Measurements from ENCODE around the gene LHFPL2. TPM values are rescaled to one million over a fixed set of nuclear protein-coding genes. Genes with fewer than 3 reads are reported as not detected.

LHFPL2 gene
- total RNA-seq, 1 experiment from 2014 or later = 17.9 TPM

DNA sequence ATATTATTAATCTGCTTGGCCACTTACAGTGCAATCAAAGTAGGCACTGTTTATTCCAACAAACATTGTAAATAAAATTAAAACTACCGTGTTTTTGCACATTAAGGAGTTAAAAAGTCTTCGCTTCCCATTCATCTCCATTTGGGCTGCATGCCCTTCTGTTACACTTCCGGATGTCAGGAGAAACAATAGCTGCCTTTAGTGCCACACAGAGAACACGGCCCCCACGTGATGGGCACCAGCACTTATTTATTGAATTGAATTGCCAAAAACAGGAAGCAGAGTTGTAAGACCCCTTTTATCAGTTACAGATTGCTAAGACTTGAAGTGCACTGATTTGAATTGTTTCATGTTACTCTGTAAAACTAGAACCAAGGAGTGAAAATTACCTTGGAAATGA is 80.4 kb downstream of the LHFPL2 start:
- H3K27ac ChIP-seq (ENCODE audit: low read depth, low read length) = no peak overlapping the region
- H4K20me1 ChIP-seq (ENCODE audit: insufficient read depth) = no peaks in the 10 kb centered on the region
- no peak overlapping the region for H2AFZ ChIP-seq (ENCODE audit: low read depth, low read length, poor library complexity, severe bottlenecking)
- no peak overlapping the region for H3K4me3 ChIP-seq (replicated peaks in 1 of 2; ENCODE audit: low read depth in 1 of 2, low read length in 2 of 2)
- ATAC-seq (no peak), DNase-seq (ENCODE audit: low read depth, low spot score) (no peak)
- H3K36me3 ChIP-seq (ENCODE audit: control insufficient read depth in 1 of 2, insufficient read depth in 2 of 2, low read length in 2 of 2) = no peaks in the 10 kb centered on the region
- TF ChIP-seq, protein P1, sequence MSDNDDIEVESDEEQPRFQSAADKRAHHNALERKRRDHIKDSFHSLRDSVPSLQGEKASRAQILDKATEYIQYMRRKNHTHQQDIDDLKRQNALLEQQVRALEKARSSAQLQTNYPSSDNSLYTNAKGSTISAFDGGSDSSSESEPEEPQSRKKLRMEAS (IDR thresholded peaks at IDR 0.05) = no peak
- TF ChIP-seq YY1 (IDR thresholded peaks at IDR 0.05; ENCODE audit: extremely low read depth, insufficient replicate concordance, low read depth, low read length) (no peak), SRF (IDR thresholded peaks at IDR 0.05; ENCODE audit: low read depth) (no peak), JUND (IDR thresholded peaks at IDR 0.05) (no peak), SIN3A (IDR thresholded peaks at IDR 0.05; ENCODE audit: low read depth) (no peak), CEBPB (IDR thresholded peaks at IDR 0.05; ENCODE audit: low read depth) (no peak), ZFX (IDR thresholded peaks at IDR 0.05) (no peak), POLR2AphosphoS5 (IDR thresholded peaks at IDR 0.05; ENCODE audit: low read depth, low read length) (no peak), CBX3 (IDR thresholded peaks at IDR 0.05; ENCODE audit: low read depth) (no peak), SP1 (IDR thresholded peaks at IDR 0.05; ENCODE audit: low read depth) (no peak), ELF1 (IDR thresholded peaks at IDR 0.05; ENCODE audit: borderline replicate concordance, low read depth) (no peak), POLR2A (IDR thresholded peaks at IDR 0.05; ENCODE audit: borderline replicate concordance, extremely low read depth, insufficient read depth, insufficient read length) (no peak)
- TF ChIP-seq, protein P2, sequence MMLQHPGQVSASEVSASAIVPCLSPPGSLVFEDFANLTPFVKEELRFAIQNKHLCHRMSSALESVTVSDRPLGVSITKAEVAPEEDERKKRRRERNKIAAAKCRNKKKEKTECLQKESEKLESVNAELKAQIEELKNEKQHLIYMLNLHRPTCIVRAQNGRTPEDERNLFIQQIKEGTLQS (IDR thresholded peaks at IDR 0.05) = no peak
- TF ChIP-seq, protein P3, sequence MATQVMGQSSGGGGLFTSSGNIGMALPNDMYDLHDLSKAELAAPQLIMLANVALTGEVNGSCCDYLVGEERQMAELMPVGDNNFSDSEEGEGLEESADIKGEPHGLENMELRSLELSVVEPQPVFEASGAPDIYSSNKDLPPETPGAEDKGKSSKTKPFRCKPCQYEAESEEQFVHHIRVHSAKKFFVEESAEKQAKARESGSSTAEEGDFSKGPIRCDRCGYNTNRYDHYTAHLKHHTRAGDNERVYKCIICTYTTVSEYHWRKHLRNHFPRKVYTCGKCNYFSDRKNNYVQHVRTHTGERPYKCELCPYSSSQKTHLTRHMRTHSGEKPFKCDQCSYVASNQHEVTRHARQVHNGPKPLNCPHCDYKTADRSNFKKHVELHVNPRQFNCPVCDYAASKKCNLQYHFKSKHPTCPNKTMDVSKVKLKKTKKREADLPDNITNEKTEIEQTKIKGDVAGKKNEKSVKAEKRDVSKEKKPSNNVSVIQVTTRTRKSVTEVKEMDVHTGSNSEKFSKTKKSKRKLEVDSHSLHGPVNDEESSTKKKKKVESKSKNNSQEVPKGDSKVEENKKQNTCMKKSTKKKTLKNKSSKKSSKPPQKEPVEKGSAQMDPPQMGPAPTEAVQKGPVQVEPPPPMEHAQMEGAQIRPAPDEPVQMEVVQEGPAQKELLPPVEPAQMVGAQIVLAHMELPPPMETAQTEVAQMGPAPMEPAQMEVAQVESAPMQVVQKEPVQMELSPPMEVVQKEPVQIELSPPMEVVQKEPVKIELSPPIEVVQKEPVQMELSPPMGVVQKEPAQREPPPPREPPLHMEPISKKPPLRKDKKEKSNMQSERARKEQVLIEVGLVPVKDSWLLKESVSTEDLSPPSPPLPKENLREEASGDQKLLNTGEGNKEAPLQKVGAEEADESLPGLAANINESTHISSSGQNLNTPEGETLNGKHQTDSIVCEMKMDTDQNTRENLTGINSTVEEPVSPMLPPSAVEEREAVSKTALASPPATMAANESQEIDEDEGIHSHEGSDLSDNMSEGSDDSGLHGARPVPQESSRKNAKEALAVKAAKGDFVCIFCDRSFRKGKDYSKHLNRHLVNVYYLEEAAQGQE (IDR thresholded peaks at IDR 0.05; ENCODE audit: low read depth) = no peak
- TF ChIP-seq, protein P4, sequence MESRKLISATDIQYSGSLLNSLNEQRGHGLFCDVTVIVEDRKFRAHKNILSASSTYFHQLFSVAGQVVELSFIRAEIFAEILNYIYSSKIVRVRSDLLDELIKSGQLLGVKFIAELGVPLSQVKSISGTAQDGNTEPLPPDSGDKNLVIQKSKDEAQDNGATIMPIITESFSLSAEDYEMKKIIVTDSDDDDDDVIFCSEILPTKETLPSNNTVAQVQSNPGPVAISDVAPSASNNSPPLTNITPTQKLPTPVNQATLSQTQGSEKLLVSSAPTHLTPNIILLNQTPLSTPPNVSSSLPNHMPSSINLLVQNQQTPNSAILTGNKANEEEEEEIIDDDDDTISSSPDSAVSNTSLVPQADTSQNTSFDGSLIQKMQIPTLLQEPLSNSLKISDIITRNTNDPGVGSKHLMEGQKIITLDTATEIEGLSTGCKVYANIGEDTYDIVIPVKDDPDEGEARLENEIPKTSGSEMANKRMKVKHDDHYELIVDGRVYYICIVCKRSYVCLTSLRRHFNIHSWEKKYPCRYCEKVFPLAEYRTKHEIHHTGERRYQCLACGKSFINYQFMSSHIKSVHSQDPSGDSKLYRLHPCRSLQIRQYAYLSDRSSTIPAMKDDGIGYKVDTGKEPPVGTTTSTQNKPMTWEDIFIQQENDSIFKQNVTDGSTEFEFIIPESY (IDR thresholded peaks at IDR 0.05; ENCODE audit: extremely low read depth, insufficient replicate concordance, low read length) = no peak
- no peaks in the 10 kb centered on the region for H3K9me2 ChIP-seq (ENCODE audit: insufficient read depth)
- ChIA-PET RAD21 (ENCODE audit: low non-redundant PET in 1 of 2, low total read pairs in 2 of 2, uncharacterized antibody in 2 of 2, unreplicated experiment in 2 of 2) (no interaction called here), CTCF (no interaction called here), POLR2A (no interaction called here)
- H3K9me3 ChIP-seq (ENCODE audit: control insufficient read depth in 1 of 2, insufficient read depth in 1 of 2, low read depth in 1 of 2, low read length in 2 of 2) = no peaks in the 10 kb centered on the region
- H3K4me1 ChIP-seq (ENCODE audit: control insufficient read depth in 1 of 2, insufficient read depth in 2 of 2, low read length in 2 of 2) = peaks cover 5 to 24% of the 10 kb centered on the region in 2 experiments; a peak in 3 of 4 replicates
- no TSS peak for BruUV-seq (replicated peaks)
- no peaks in the 10 kb centered on the region for H3K27me3 ChIP-seq (ENCODE audit: insufficient read depth, low read length)
- no peak overlapping the region for H3K9ac ChIP-seq (ENCODE audit: low read length)
- H3K4me2 ChIP-seq (ENCODE audit: low read length) = no peak overlapping the region
- intact Hi-C loops (cut with micrococcal nuclease) = no loop called here
- H3K79me2 ChIP-seq (ENCODE audit: insufficient read depth, low read length) = no peaks in the 10 kb centered on the region; the same call in 1 of the 2 replicates
